Thyroid gland (tissue), 4 donors: ENCODE results near the gene SCAF8.

Source experiments
- CTCF ChIP-seq, 6 experiments: fragments of 200-600 bp in 3 of 6; fragments of 450-650 bp in 3 of 6; sonication (generic) in 3 of 6; IDR thresholded peaks; one replicate each; pipeline ENCODE4 v1.5.1; 2016 to 2019; ENCODE audit warnings: antibody characterized with exemption in 6 of 6, mild to moderate bottlenecking in 2 of 6, inconsistent platforms in 1 of 6, moderate library complexity in 1 of 6
- POLR2A ChIP-seq, 2 donors: fragments of 450-650 bp; IDR thresholded peaks; one replicate each; pipeline ENCODE4 v1.6.1; 2017; ENCODE audit warnings: antibody characterized with exemption in 2 of 2, mild to moderate bottlenecking in 2 of 2, moderate library complexity in 1 of 2

GRCh38 chr6:154882107-154882506 is 148.9 kb downstream of the SCAF8 start:
- TF ChIP-seq POLR2A (IDR thresholded peaks at IDR 0.05) (no peak), CTCF (IDR thresholded peaks at IDR 0.05) (no peak)
